ENCODE data around the gene FHOD3. TPM values are rescaled to one million over a fixed set of nuclear protein-coding genes. Genes with fewer than 3 reads are reported as not detected.

Gene FHOD3
- total and polyA plus RNA-seq, 2 of the 8 experiments (the other 6 are each of a cell fraction or from before 2014, with no cell fraction given) = 9.7 to 10.5 TPM

- ChIA-PET POLR2A (ENCODE audit: partially characterized antibody) (no interaction called here), CTCF (ENCODE audit: partially characterized antibody) (interaction anchor here (0.5 to 0.7 kb wide), 3 partner anchors 23 to 279 kb away, joined by 3 to 4 read pairs (median 3); no protein-coding TSS in a partner anchor)
- Histone ChIP-seq H3K36me3 (ENCODE audit: control insufficient read depth in 2 of 4, insufficient read depth in 4 of 4, low read length in 3 of 4) (peaks cover 0 to 6% (median 1%) of the 10 kb centered on the region in 4 experiments; a peak in 1 of 8 replicates), H3K56ac (replicated peaks; ENCODE audit: insufficient read length, low read depth, low read length) (no peak overlapping the region), H3K4me3 (ENCODE audit: extremely low read depth in 1 of 4, insufficient read depth in 2 of 4, low read depth in 3 of 4, low read length in 4 of 4) (no peak overlapping the region), H2BK20ac (ENCODE audit: low read length) (no peak overlapping the region), H4K8ac (ENCODE audit: extremely low read depth, insufficient read depth, low read length) (no peak overlapping the region), H3K9ac (replicated peaks in 1 of 4; ENCODE audit: extremely low read depth in 1 of 4, low read depth in 3 of 4, low read length in 3 of 4) (no peak overlapping the region), H4K5ac (ENCODE audit: insufficient read length, low read depth, low read length) (no peak overlapping the region), H3K23ac (ENCODE audit: insufficient read length) (no peak overlapping the region), H2BK12ac (ENCODE audit: low read depth, low read length) (no peak overlapping the region), H3K79me1 (ENCODE audit: low read depth, low read length) (no peaks in the 10 kb centered on the region), H2BK5ac (ENCODE audit: low read depth, low read length) (no peak overlapping the region), H2BK15ac (ENCODE audit: low read length) (no peak overlapping the region), H4K20me1 (replicated peaks in 1 of 2; ENCODE audit: control insufficient read depth in 1 of 2, insufficient read depth in 2 of 2, low read length in 2 of 2) (no peaks in the 10 kb centered on the region), H3K9me3 (ENCODE audit: insufficient read depth in 2 of 2, low read depth in 1 of 2, low read length in 1 of 2) (no peaks in the 10 kb centered on the region), H2AK5ac (ENCODE audit: low read depth, low read length) (no peak overlapping the region), H3K27me3 (replicated peaks in 1 of 4; ENCODE audit: control insufficient read depth in 3 of 4, extremely low read depth in 1 of 4, insufficient read depth in 3 of 4, low read length in 3 of 4) (no peaks in the 10 kb centered on the region), H4K91ac (replicated peaks; ENCODE audit: insufficient read length, low read length) (no peak overlapping the region), H3K18ac (ENCODE audit: extremely low read depth, low read length) (no peak overlapping the region), H2AFZ (ENCODE audit: low read length) (no peak overlapping the region), H3K4ac (replicated peaks; ENCODE audit: insufficient read length, low read depth, low read length) (no peak overlapping the region), H3K4me2 (ENCODE audit: insufficient read depth in 1 of 2, low read depth in 2 of 2, low read length in 2 of 2) (no peak overlapping the region), H3K27ac (ENCODE audit: low read depth, low read length) (no peak overlapping the region), H3K23me2 (ENCODE audit: low read depth, low read length) (peaks cover 2% of the 10 kb centered on the region; the same call in 1 of the 2 replicates), H3K14ac (ENCODE audit: insufficient read length) (no peak overlapping the region), H2BK120ac (replicated peaks; ENCODE audit: low read depth, low read length) (no peak overlapping the region), H3K79me2 (ENCODE audit: control insufficient read depth in 1 of 2, insufficient read depth in 2 of 2, low read length in 2 of 2) (no peaks in the 10 kb centered on the region), H3K4me1 (replicated peaks in 1 of 4; ENCODE audit: control insufficient read depth in 3 of 4, insufficient read depth in 4 of 4, low read length in 3 of 4) (no peaks in the 10 kb centered on the region)
- no peak for FAIRE-seq
- 96% methylated on average over 7 of the region's 7 CpGs; no CpG with 5 or more reads in 1 of the 2 experiments for WGBS, 2 experiments (ENCODE audit: extremely low coverage in 1 of 2, insufficient coverage in 1 of 2, insufficient read length in 1 of 2, insufficient replicate concordance in 2 of 2, low coverage in 1 of 2, low lambda C conversion rate in 2 of 2, missing lambda C conversion rate in 1 of 2)
- DNase-seq (ENCODE audit: low read depth in 1 of 2, low spot score in 2 of 2) = peak in 1 of 2 experiments; percentile 26
- TF ChIP-seq POU5F1 (IDR thresholded peaks at IDR 0.05; ENCODE audit: low read depth, low read length) = no peak
- no peak for TF ChIP-seq RFX5 (IDR thresholded peaks at IDR 0.05; ENCODE audit: borderline replicate concordance, low read depth, low read length)
- no peak for TF ChIP-seq POLR2A (IDR thresholded peaks at IDR 0.05; ENCODE audit: control extremely low read depth in 1 of 2, low read depth in 2 of 2, low read length in 2 of 2)
- no peak for TF ChIP-seq CEBPB (IDR thresholded peaks at IDR 0.05; ENCODE audit: low read depth, low read length)
Measured at GRCh38 chr18:36256094-36256493, 41.4 kb upstream of the FHOD3 start.
